ENCODE data around the gene KRT33B.
"Not testable (repeated sequence)": the region's sequence is repeated elsewhere in the genome, so short reads cannot be mapped to it uniquely, and the experiment has no call there.

The KRT33B gene

DNA sequence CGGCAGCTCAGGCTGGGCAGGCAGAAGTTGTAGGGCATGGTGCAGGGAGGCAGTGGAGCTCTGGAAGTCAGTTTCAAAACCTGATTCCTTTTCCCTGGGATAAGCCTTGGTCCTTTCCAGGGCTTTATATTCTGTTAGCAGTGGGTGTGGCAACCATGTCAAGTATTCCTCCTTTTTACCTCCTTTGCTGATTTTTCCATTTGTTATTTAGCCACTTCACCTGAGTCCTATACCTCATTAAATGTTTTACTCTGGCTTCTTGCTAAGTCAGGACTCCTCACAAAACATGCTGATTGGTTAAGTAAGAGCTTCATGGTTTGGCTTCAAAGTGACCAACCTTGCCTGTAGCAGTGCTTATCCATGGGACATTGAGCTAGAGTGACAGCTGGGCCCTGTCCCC is at the start of gene KRT33B:
KRT33B (minus strand) TSS at position 101 of the 400 bp plus-strand sequence; CDS start at position 38, 63 bp downstream.
- DNase-seq (ENCODE audit: low read depth) = no peak

DNA sequence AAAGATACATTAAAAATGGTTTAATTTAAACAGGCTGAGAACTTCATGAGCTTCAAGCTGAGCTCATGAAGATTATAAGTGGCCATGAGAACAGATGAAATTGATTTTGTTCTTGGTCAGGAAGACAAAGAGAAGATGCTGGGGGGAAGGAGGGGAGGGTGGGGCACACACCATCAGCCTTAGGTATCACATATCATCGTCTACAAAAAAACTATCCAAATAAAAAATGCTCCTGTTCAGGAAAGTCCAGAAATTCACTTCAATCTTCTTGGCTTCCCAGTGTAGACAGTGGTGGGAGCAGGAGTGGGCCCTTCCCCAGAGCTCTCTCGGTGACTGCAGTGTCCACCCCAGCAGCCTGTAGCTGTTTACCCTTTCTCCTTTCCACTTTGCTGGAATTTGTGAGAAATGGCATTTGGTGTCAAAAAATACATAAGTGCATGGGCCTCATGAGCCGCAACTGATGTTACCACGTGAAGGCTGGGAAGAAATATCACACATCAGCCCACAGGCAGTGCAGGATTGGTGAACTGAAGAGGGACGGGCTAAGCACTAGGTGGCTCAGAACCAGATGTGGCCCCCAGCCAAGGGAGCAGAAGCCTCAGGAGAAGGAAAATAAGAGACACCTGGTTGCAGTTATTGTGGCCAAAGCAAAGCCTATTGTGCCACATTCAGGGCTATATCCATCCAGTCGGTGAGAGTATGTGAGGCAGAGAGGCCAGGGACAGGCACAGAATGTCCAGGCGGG is 48.7 kb upstream of the KRT33B start:
- no peak for DNase-seq (ENCODE audit: low read depth)

DNA sequence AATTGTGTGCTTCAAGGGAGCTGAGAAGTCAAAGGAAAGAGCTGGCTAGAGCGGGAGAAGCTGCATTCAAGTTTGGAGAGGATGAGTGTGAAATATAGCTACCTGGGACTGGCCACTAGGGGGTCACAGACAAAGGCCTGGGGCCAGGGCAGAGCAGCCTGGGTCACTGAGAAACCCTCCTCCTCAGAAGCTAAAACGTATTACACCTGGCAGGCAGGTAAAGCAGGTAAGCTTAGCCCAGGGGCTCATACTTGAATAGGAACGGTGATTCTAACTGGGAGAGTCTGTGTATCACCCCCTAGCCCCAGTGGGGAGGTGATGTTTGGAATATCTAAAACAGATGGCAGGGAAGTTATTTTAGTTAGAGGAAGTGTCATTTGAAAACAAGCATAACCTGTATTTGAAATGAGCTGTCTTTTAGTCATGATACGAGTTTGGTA is 48.0 kb upstream of the KRT33B start:
- DNase-seq (ENCODE audit: low read depth) = no peak

DNA sequence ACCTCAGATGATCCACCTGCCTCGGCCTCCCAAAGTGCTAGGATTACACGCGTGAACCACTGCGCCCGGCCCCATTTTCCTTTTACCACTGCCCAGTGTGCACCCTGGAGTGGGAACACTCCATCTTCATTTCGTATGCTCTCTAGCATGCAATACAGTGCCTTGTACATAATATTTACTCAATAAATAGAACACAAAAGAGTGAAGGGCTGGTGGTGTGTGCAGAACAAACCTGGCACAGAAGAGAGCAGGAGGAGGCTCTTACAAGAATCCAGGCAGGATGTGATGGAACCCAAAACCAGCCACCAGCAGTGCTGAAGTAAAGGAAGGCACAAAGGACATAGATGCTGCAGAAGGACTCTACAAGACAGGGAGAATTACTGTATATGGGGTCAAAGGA is 47.5 kb upstream of the KRT33B start:
- DNase-seq (ENCODE audit: low read depth) = no peak

DNA sequence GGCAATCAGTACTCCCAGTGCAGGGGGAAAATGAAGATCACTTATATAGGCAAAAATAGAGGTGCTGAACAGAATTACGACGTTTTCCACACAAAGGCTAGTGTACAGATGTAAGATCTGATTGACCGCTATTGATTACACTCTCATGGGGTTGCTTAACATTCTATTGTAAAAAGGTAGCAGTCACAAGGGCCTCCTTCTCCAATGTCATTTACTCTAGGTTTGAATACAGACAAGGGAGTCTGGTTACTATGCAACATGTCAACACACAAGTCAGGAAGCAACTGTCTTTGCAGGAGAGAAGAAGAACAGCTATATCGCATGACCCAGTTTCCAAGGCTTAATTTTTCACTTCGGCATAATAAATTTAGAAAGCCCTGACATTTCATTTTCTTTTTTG is 46.9 kb upstream of the KRT33B start:
- DNase-seq (ENCODE audit: low read depth) = no peak

DNA sequence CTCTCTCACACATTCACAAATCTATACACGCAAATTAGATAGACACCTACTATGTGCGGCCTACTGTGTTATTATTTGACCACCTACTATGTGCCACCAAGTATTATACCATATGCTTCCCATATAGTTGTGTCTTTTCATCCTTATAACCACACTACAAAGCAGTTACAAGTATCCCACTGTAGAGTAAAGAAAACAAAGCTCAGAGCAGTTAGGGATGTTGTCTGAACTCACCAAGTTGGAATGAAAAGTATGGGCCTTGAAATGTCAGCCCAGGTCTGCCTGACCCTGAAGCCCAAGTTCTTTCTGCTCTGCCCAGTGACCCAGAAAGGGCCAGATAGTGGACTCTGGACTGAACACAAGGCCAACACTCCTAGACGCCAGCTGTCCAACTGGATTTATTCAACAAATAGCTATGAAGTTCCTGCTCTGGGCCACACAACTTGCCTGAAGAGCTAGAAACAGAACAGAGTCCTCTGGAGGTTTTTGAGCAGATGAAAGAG is 46.3 kb upstream of the KRT33B start:
- DNase-seq (ENCODE audit: low read depth) = peak; percentile 67

DNA sequence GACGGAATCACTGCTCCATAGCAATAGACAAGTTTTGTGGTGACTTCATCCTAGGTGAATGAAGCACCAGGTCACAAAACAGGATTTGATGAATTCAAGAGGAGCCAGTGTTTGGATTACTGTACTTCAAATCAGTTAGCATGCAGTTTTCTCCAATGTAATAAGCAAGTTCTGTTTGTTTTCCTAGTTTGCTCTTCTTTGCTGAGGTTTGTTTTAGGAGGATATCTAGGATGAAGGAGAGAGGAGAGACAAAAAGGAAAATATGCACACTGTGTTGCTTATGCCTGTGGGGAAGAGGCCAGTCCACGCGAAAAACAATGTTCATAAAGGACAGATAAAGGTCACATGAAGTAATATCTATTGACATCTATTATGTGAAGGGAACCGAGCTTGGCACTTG is 45.8 kb upstream of the KRT33B start:
- DNase-seq (ENCODE audit: low read depth) = no peak

DNA sequence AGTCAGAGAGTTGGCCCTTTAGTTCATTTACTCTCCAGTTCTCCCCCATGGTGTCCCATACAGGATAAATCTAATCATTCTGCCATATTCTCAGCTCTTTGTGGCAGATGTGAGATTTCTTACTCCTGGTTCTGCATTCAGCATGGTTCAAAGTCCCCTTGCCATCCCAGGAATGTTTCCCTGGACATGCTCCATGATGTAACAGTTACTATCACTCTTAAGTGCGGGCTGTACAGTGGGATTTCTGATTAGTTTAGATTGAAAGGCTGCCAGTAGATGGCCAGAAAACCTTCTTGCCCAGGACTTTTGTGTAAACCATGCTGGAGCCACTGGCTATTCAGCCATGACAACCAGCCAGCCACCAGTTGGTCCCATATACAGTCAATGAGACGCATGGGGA is 44.4 kb upstream of the KRT33B start:
- no peak for DNase-seq (ENCODE audit: low read depth)

DNA sequence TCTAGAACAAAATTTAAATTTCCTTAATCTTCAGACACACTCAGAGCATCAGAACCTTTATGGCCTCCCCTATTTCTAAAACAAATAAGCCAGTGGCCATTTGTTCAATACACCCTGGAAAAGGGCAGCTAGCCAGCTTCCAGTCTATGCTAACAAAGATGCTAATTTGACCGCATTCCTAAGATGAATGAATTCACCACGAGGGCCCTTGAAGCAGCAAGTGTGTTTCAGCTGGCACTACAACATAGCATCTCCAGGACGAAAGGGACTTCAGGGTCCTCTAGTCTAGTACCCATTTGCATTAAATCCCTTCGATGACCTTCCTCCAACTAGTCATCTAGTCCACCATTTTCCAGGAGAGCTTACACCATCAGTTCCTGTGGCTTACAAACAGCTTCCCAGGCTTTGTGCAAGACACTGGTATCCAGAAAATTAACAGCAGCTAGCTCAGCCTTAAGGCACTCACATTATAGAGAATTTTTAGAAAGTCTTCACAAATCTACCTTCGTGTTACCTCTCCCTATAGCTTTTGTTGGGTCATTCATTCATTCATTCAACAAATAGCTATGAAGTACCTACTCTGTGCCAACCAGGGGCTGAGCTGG is 43.8 kb upstream of the KRT33B start:
- DNase-seq (ENCODE audit: low read depth) = no peak

DNA sequence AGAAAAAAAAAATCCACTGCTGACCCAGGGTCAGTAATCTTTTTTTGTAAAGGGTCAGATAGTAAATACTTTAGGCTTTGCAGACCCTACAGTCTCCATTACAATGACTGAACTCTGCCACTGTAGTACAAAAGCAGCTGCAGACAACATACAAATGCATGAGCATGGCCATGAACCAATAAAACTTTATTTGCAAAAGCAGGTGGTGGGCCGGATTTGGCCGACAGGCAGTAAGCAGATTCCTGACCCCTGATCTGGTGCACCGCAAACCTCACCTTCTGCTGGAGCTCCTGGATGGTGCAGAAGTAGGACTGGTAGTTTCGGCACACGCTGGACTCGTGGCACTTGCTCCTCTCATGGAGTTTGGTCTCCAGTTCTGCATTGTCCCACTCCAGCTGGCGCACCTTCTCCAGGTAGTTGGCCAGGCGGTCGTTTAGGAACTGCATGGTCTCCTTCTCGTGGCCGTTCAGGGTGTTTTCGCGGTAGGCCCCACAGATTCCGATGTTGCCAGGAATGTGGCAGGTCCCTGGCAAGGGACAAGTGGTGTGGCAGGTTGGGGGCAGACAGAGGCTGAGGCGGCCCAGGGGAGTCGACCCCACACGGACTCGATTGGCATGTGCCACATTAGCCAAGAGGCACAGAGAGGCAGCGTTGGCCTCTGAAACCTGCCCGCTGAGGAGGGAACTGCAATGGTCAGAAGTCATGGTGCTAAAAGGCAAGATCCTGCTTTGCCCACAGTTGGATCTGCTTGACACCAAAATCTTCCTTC is 41.6 kb upstream of the KRT33B start:
- DNase-seq (ENCODE audit: low read depth) = no peak

DNA sequence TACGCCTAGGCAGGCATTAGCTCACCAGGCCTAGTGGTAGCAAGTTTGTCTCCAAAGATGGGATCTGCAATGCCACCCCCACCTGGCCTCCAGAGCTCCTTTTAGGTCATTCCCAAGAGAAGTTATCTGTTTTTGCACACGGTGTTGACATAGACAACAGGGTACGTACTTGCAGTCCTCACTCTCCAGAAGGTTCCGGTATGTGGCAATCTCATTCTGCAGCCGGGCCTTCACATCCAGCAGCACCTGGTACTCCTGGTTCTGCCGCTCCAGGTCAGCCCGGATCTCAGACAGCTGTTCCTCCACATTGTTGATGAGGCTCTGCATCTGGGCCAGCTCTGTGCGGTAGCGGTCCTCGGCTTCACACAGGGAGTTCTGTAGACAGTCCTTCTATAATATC is 37.6 kb upstream of the KRT33B start:
- DNase-seq (ENCODE audit: low read depth) = no peak

DNA sequence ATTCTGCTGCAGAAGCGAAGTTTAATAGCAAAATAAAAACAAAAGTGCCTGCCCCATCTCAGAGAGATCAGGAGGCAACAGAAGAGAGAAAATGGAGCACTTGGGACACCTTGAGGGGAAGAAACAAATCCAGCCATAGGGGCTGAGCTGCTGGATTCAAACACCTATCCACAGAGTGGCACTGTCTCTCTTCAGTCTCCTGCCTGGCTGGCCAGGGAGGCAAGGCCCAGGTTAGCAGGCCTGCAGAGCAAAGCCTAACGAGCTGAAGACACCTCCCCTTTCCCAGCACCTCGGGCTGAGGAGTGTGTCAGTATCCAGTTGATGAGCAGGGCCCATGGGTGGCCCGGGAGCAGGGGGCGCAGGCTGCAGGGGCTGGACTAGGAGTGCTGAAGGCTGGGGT is 36.6 kb upstream of the KRT33B start:
- no peak for DNase-seq (ENCODE audit: low read depth)

DNA sequence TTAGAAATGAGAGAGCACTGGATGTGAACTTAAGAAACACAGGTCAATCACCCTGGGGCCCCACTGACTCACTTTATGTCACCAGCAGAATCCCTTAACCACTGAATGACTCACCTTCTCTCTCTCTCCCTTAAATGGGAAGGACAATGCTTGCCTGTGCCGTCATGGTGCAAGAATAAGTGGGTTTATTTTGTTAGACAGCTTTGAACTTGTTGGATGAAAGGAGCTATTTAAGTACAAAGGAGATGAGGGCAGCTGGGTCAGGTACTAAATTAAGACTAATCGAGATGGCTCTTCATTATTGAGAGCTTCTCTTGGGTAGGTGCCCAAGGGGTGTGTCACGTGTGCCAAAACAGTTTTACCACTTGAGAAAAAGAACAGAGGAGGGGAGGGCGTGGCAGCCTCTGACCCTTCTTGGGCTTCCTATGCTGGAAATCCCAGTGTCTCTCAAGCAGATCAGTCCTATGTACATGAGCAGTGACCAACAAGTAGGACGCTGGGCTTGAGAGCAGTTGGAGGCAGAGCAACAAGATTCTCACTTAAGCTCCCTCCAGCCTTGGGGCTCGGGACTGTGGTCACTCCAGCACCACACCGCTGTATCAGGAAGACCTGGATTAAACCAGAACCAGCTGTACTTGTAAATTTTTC is 34.5 kb upstream of the KRT33B start:
- peak; percentile 89 for DNase-seq (ENCODE audit: low read depth)

DNA sequence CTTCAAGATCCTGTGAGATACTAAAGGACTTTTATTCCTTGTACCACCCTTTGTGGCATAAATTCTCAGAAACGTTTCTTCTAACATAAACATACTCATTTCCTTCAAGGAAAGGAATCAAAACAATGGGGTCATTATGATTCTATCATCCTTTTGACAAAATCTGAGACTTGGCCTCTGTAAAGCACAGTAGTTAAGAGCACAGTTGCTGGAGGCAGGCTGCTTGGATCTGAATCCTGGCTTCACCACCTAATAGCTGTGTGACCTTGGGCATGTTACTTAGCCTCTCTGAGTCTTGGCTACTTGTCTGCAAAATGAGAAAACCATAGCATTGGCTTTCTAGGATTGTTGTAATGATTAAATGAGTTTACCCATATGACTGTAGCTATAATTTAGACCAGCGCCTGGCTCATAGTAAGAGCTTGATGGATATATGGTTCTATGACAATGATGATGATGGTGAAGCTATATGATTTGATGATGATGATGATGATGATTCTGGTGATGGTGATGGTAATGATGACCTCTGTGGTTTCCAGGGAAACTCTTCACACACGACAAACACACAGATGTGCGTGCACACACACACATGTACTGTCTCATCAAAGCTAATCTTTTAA is 33.9 kb upstream of the KRT33B start:
- no peak for DNase-seq (ENCODE audit: low read depth)

DNA sequence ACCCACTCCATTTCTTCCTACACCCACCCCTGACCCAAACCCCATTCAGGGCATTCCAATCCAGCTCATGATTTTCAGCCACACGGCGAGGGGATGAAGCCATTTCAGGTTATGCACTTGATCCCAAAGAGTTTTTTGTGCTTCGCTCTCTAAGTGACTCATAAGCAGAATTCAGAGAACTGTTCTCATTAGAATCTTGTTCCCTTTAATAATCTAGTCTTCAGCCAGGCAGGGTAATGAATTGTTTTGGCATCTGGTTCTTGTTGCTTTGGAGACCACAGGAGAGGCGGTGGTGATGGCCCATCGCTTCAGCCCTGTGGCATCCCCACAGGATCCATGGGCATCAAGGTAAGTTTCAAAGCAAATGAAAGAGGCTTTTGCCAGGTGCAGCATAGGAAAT is 32.5 kb upstream of the KRT33B start:
- no peak for DNase-seq (ENCODE audit: low read depth)

DNA sequence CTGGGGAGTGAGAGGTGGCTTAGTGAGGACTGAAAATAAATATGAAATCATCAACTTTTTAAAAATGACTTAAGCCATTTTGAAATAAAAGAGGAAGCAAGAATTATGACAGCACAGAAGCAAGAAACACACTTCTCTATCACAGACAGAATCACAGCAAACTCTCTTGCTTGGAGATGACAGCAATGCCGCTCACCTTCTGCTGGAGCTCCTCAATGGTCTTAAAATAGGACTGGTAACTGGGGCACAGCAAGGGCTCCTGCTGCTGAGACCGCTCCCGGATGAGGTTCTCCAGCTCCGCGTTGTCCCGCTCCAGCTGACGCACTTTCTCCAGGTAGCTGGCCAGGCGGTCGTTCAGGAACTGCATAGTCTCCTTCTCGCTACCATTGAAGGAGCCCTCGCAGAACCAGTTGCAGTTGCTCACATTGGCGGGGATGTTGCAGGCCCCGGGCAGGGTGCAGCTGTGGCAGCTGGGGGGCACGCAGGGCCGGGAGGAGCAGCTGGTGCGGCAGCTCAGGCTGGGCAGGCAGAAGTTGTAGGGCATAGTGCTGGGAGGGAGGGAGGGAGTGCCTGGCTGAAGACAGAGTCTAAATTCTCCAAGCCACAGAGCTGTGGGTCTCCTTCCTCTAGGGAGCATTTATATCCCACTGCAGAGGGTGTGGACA is 27.5 kb upstream of the KRT33B start, which contains the start of gene KRT31:
KRT31 (minus strand) TSS at position 613 of the 665 bp plus-strand sequence; CDS start at position 544, 69 bp downstream.
- DNase-seq (ENCODE audit: low read depth) = no peak

DNA sequence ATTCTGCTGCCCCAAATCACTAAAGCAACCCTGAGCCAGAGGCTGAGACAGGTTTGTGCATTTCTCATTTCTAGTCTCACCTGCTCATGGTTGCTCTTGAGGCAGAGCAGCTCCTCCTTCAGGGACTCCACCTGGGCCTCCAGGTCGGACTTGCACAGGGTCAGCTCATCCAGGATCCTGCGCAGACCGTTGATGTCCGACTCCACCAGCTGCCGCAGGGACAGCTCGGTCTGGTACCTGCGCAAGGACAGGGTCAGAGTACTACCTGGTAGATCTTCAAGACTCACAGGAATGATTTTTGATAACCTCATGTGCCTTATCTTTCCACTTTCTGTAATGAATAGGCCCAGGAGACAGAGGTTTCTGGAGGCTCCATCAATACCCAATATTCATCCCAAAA is 26.7 kb upstream of the KRT33B start:
- DNase-seq (ENCODE audit: low read depth) = no peak

DNA sequence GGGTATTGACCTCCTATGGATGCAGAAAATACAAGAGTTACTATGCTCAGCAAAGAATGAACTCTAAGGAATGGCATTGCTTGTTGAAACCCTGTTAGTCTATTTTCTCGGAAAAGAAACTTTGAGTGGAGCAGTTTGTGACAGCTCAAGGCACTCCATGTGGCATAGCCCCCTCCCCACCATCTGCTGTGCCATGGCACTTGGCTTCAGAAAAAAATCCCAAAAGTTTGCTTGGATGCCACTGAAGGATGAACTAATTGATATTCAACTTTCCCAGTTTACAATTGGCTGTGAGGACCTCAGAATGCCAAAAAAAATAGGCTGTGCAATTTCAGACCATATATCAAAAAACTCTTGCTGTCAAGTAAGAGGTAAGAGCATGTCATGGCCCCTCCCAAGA is 26.0 kb upstream of the KRT33B start:
- DNase-seq (ENCODE audit: low read depth) = no peak

DNA sequence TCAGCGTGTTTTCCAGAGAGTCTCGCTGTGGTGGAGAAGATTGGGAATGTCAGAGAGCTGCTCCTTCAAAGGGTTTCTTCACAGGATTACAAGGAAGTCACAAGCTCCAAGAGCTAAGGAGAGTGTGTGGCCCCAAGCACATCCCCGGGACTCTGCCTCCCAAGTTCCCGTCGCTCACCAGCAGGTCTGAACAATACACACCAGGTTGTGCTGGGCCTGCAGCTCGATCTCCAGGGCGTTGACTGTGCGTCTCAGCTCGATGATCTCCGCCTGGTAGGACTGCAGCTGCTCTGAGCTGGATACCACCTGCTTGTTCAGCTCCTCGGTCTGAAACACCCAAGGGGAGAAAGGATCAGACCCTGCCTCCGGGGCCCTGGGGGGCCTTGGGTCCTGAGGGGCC is 25.4 kb upstream of the KRT33B start:
- not testable (repeated sequence) for DNase-seq (ENCODE audit: low read depth)

DNA sequence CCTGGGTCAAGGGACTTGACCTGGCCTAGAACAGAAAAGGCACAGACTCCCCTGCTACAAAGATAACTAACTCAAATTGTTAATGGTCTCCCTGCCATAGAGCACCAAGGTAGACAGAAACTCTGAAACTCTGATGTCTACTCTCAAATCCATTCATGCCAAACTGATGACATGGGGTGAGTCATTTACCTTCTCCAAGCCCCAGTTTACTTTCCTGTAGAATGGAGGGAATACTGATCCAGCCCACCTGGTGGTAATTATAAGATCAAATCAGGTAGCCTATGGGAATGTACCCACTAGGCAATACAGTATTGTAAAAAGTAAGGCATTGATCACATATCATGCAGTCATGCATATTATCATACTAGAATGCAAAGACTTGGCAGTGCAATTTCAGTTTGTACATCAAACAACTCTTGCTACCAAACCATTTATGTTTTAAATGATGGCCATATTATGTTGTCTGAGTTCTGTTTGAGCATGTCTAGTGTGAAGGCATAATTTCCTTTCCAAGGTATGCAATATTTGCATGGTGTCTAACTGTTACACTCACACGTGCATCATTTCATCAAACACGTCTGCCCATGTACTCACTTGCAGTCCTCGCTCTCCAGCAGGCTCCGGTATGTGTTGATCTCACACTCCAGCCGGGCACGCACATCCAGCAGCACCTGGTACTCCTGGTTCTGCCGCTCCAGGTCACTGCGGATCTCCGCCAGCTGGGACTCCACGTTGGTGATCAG is 24.8 kb upstream of the KRT33B start:
- DNase-seq (ENCODE audit: low read depth) = no peak

DNA sequence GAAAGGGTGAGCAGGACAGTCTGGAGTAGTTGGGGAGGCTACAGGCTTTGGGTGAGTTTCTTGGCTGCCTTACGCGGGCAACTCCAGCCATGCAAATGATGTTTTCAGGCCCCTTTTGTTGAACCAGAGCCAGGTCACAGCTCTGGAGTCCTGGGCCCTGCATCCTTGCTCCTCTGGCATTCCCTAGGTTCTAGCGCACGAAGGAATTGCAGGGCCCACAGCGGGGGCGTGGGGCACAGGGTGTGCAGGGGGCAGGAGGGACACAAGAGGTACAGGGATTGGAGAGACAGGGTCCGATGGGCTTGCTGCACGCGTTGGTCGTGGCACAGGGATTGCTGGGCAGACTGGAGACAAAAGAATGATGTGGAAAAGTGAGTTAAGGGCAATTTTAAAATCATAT is 24.2 kb upstream of the KRT33B start:
- no peak for DNase-seq (ENCODE audit: low read depth)

Measured in GM04503 (cell line).